Activated CD4-positive, alpha-beta T cell treated with anti-CD3 and anti-CD28 coated beads, Interleukin-2, Interleukin-4, amounts not matched to agents 100 ng/mL and 50 ng/mL, durations not matched to agents 16 hours and 8 hours (primary cell): Measurements from ENCODE around the gene DNAJC9.

Experiments
- DNase-seq: peaks from one replicate; pipeline ENCODE4 v3.0.0-alpha.2; 2020; ENCODE audit warnings: low spot score

The DNAJC9 gene

GRCh38 chr10:73238990-73239566 is 8.0 kb downstream of the DNAJC9 start:
- no peak for DNase-seq

GRCh38 chr10:73234695-73235094 is 12.4 kb downstream of the DNAJC9 start:
- no peak for DNase-seq

- no peak for DNase-seq
Measured at GRCh38 chr10:73233883-73234282, 13.2 kb downstream of the DNAJC9 start.

GRCh38 chr10:73232887-73233286 is 14.2 kb downstream of the DNAJC9 start:
- DNase-seq, result no peak

- no peak for DNase-seq
Measured at GRCh38 chr10:73229567-73229966, 17.5 kb downstream of the DNAJC9 start.

- no peak for DNase-seq
Measured at GRCh38 chr10:73228247-73228646, 18.8 kb downstream of the DNAJC9 start.

GRCh38 chr10:73226663-73227062 is 20.4 kb downstream of the DNAJC9 start:
- no peak for DNase-seq

- no peak for DNase-seq
Measured at GRCh38 chr10:73225518-73225917, 21.5 kb downstream of the DNAJC9 start.

- DNase-seq, result no peak
Measured at GRCh38 chr10:73220989-73221388, 26.1 kb downstream of the DNAJC9 start.

- no peak for DNase-seq
Measured at GRCh38 chr10:73219384-73219783, 27.7 kb downstream of the DNAJC9 start.

- no peak for DNase-seq
Measured at GRCh38 chr10:73218431-73219191, 28.4 kb downstream of the DNAJC9 start.

GRCh38 chr10:73217628-73218027 is 29.4 kb downstream of the DNAJC9 start:
- no peak for DNase-seq

- no peak for DNase-seq
Measured at GRCh38 chr10:73215749-73216148, 31.3 kb downstream of the DNAJC9 start.

GRCh38 chr10:73211106-73211811 is 35.8 kb downstream of the DNAJC9 start:
- no peak for DNase-seq

GRCh38 chr10:73210395-73211105 is 36.5 kb downstream of the DNAJC9 start:
- DNase-seq, result no peak

- DNase-seq, result no peak
Measured at GRCh38 chr10:73209705-73210104, 37.4 kb downstream of the DNAJC9 start.

- no peak for DNase-seq
Measured at GRCh38 chr10:73207883-73208282, 39.2 kb downstream of the DNAJC9 start.

- no peak for DNase-seq
Measured at GRCh38 chr10:73206385-73206784, 40.7 kb downstream of the DNAJC9 start.

GRCh38 chr10:73205890-73206289 is 41.2 kb downstream of the DNAJC9 start:
- DNase-seq, result no peak

- DNase-seq, result no peak
Measured at GRCh38 chr10:73205081-73205480, 42.0 kb downstream of the DNAJC9 start.
